RPMI7951 (cell line): ENCODE results near the gene PDZD2. TPM values are rescaled to one million over a fixed set of nuclear protein-coding genes. Genes with fewer than 3 reads are reported as not detected.
A peak's percentile ranks its signal among the peaks of the same experiment; 100 is the strongest.
"Not testable (repeated sequence)": the region's sequence is repeated elsewhere in the genome, so short reads cannot be mapped to it uniquely, and the experiment has no call there.

Source experiments
- DNase-seq: peaks from one replicate; pipeline ENCODE4 v3.0.0-alpha.2; 2012; ENCODE audit warnings: low read depth
- total RNA-seq: library from RNA; depleted of rRNA; stranded (reverse); fragments of >200 nt; shearing (Covaris generic); gene quantifications from 2 replicates; pipeline ENCODE4 v1.2.3, GENCODE V29; 2014

PDZD2 gene
- total RNA-seq, 1 experiment from 2014 or later: under 0.01 TPM

GRCh38 chr5:31769530-31769929 lies 130.6 kb downstream of the PDZD2 start:
- DNase-seq: no peak

GRCh38 chr5:31770132-31770720 lies 131.3 kb downstream of the PDZD2 start:
- DNase-seq: no peak

- no peak for DNase-seq
Measured at GRCh38 chr5:31770998-31771397, 132.1 kb downstream of the PDZD2 start.

GRCh38 chr5:31771500-31771899 lies 132.6 kb downstream of the PDZD2 start:
- DNase-seq: no peak

- DNase-seq: not testable (repeated sequence)
Measured at GRCh38 chr5:31776294-31776693, 137.4 kb downstream of the PDZD2 start.

GRCh38 chr5:31776976-31777651 lies 138.2 kb downstream of the PDZD2 start:
- no peak for DNase-seq

- DNase-seq: no peak
Measured at GRCh38 chr5:31781772-31782171, 142.8 kb downstream of the PDZD2 start.

GRCh38 chr5:31783086-31783645 lies 144.2 kb downstream of the PDZD2 start:
- no peak for DNase-seq

- DNase-seq: no peak
Measured at GRCh38 chr5:31783731-31784130, 144.8 kb downstream of the PDZD2 start.

GRCh38 chr5:31786090-31786631 lies 147.2 kb downstream of the PDZD2 start:
- no peak for DNase-seq

GRCh38 chr5:31794009-31794408 lies 155.1 kb downstream of the PDZD2 start:
- DNase-seq: no peak

GRCh38 chr5:31798168-31798567 lies 159.2 kb downstream of the PDZD2 start:
- no peak for DNase-seq

- DNase-seq: no peak
Measured at GRCh38 chr5:31800351-31800750, 161.4 kb downstream of the PDZD2 start.

- DNase-seq: no peak
Measured at GRCh38 chr5:31805785-31806400, 167.0 kb downstream of the PDZD2 start.

- no peak for DNase-seq
Measured at GRCh38 chr5:31806561-31806960, 167.6 kb downstream of the PDZD2 start.

- DNase-seq: no peak
Measured at GRCh38 chr5:31807789-31808540, 169.0 kb downstream of the PDZD2 start.

GRCh38 chr5:31809050-31809870 lies 170.3 kb downstream of the PDZD2 start:
- peak; percentile 68 for DNase-seq

- peak; percentile 81 for DNase-seq
Measured at GRCh38 chr5:31811210-31811609, 172.3 kb downstream of the PDZD2 start.

GRCh38 chr5:31815376-31815775 lies 176.4 kb downstream of the PDZD2 start:
- no peak for DNase-seq

- peak; percentile 14 for DNase-seq
Measured at GRCh38 chr5:31819926-31820516, 181.1 kb downstream of the PDZD2 start.

- no peak for DNase-seq
Measured at GRCh38 chr5:31823472-31823871, 184.5 kb downstream of the PDZD2 start.
